NCI-H146 (cell line): ENCODE measurements around the gene PAX3.
A peak's percentile ranks its signal among the peaks of the same experiment; 100 is the strongest.

ENCODE experiments used
- DNase-seq: peaks from one replicate; lab custom pipeline; 2025; lab: John Stamatoyannopoulos, UW

The PAX3 gene

GRCh38 chr2:222298311-222299150 is at the start of gene PAX3:
Gene PAX3 (minus strand): TSS chr2:222298998. CDS start chr2:222298615, 383 bp downstream.
- DNase-seq, result no peak

GRCh38 chr2:222341331-222341730 is 42.5 kb upstream of the PAX3 start:
- DNase-seq, result no peak

- DNase-seq, result no peak
These were observed 39.6 kb upstream of the PAX3 start for GRCh38 chr2:222338374-222338773.

GRCh38 chr2:222336931-222337330 is 38.1 kb upstream of the PAX3 start:
- no peak for DNase-seq

- DNase-seq, result no peak
These were observed 37.6 kb upstream of the PAX3 start for GRCh38 chr2:222336442-222336841.

GRCh38 chr2:222334914-222335313 is 36.1 kb upstream of the PAX3 start:
- DNase-seq, result no peak

- DNase-seq, result no peak
These were observed 34.6 kb upstream of the PAX3 start for GRCh38 chr2:222333397-222333796.

- DNase-seq, result no peak
These were observed 33.3 kb upstream of the PAX3 start for GRCh38 chr2:222332116-222332515.

- no peak for DNase-seq
These were observed 32.1 kb upstream of the PAX3 start for GRCh38 chr2:222330910-222331309.

- no peak for DNase-seq
These were observed 23.4 kb upstream of the PAX3 start for GRCh38 chr2:222322236-222322635.

GRCh38 chr2:222320436-222321395 is 21.9 kb upstream of the PAX3 start:
- DNase-seq, result peak; percentile 53

GRCh38 chr2:222319586-222320435 is 21.0 kb upstream of the PAX3 start:
- peak; percentile 67 for DNase-seq

- peak; percentile 56 for DNase-seq
These were observed 20.2 kb upstream of the PAX3 start for GRCh38 chr2:222318712-222319585.

- DNase-seq, result peak; percentile 72
These were observed 19.4 kb upstream of the PAX3 start for GRCh38 chr2:222318026-222318711.

GRCh38 chr2:222315443-222316121 is 16.8 kb upstream of the PAX3 start:
- DNase-seq, result no peak

GRCh38 chr2:222313816-222314215 is 15.0 kb upstream of the PAX3 start:
- DNase-seq, result no peak

- no peak for DNase-seq
These were observed 13.4 kb upstream of the PAX3 start for GRCh38 chr2:222311978-222312738.

- DNase-seq, result no peak
These were observed 12.7 kb upstream of the PAX3 start for GRCh38 chr2:222311319-222311977.
